ENCODE results near the gene STMN3. TPM values are rescaled to one million over a fixed set of nuclear protein-coding genes. Genes with fewer than 3 reads are reported as not detected.

Gene STMN3
- total and polyA plus RNA-seq, 2 of the 8 experiments (the other 6 are each of a cell fraction or from before 2014, with no cell fraction given): 51.5 to 63.1 TPM

DNA sequence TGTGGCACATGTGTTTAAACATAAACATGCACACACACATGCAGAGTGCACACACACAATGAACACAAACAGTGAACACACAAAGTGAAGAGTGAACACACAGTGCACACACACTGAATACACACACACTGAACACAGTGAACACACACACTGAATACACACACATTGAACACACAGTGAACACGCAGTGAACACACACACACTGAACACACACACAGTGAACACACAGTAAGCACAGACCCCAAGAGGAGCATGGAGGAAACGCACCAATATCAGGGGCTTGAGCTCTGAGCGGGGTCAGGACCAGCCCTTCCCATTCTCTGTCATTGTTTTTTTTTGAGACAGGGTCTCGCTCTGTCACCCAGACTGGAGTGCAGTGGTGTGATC is 62.1 kb downstream of the STMN3 start (continued):
- TF ChIP-seq, protein P1, sequence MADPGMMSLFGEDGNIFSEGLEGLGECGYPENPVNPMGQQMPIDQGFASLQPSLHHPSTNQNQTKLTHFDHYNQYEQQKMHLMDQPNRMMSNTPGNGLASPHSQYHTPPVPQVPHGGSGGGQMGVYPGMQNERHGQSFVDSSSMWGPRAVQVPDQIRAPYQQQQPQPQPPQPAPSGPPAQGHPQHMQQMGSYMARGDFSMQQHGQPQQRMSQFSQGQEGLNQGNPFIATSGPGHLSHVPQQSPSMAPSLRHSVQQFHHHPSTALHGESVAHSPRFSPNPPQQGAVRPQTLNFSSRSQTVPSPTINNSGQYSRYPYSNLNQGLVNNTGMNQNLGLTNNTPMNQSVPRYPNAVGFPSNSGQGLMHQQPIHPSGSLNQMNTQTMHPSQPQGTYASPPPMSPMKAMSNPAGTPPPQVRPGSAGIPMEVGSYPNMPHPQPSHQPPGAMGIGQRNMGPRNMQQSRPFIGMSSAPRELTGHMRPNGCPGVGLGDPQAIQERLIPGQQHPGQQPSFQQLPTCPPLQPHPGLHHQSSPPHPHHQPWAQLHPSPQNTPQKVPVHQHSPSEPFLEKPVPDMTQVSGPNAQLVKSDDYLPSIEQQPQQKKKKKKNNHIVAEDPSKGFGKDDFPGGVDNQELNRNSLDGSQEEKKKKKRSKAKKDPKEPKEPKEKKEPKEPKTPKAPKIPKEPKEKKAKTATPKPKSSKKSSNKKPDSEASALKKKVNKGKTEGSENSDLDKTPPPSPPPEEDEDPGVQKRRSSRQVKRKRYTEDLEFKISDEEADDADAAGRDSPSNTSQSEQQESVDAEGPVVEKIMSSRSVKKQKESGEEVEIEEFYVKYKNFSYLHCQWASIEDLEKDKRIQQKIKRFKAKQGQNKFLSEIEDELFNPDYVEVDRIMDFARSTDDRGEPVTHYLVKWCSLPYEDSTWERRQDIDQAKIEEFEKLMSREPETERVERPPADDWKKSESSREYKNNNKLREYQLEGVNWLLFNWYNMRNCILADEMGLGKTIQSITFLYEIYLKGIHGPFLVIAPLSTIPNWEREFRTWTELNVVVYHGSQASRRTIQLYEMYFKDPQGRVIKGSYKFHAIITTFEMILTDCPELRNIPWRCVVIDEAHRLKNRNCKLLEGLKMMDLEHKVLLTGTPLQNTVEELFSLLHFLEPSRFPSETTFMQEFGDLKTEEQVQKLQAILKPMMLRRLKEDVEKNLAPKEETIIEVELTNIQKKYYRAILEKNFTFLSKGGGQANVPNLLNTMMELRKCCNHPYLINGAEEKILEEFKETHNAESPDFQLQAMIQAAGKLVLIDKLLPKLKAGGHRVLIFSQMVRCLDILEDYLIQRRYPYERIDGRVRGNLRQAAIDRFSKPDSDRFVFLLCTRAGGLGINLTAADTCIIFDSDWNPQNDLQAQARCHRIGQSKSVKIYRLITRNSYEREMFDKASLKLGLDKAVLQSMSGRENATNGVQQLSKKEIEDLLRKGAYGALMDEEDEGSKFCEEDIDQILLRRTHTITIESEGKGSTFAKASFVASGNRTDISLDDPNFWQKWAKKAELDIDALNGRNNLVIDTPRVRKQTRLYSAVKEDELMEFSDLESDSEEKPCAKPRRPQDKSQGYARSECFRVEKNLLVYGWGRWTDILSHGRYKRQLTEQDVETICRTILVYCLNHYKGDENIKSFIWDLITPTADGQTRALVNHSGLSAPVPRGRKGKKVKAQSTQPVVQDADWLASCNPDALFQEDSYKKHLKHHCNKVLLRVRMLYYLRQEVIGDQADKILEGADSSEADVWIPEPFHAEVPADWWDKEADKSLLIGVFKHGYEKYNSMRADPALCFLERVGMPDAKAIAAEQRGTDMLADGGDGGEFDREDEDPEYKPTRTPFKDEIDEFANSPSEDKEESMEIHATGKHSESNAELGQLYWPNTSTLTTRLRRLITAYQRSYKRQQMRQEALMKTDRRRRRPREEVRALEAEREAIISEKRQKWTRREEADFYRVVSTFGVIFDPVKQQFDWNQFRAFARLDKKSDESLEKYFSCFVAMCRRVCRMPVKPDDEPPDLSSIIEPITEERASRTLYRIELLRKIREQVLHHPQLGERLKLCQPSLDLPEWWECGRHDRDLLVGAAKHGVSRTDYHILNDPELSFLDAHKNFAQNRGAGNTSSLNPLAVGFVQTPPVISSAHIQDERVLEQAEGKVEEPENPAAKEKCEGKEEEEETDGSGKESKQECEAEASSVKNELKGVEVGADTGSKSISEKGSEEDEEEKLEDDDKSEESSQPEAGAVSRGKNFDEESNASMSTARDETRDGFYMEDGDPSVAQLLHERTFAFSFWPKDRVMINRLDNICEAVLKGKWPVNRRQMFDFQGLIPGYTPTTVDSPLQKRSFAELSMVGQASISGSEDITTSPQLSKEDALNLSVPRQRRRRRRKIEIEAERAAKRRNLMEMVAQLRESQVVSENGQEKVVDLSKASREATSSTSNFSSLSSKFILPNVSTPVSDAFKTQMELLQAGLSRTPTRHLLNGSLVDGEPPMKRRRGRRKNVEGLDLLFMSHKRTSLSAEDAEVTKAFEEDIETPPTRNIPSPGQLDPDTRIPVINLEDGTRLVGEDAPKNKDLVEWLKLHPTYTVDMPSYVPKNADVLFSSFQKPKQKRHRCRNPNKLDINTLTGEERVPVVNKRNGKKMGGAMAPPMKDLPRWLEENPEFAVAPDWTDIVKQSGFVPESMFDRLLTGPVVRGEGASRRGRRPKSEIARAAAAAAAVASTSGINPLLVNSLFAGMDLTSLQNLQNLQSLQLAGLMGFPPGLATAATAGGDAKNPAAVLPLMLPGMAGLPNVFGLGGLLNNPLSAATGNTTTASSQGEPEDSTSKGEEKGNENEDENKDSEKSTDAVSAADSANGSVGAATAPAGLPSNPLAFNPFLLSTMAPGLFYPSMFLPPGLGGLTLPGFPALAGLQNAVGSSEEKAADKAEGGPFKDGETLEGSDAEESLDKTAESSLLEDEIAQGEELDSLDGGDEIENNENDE (IDR thresholded peaks at IDR 0.05; ENCODE audit: insufficient replicate concordance, low read length): no peak
- TF ChIP-seq, protein P2, sequence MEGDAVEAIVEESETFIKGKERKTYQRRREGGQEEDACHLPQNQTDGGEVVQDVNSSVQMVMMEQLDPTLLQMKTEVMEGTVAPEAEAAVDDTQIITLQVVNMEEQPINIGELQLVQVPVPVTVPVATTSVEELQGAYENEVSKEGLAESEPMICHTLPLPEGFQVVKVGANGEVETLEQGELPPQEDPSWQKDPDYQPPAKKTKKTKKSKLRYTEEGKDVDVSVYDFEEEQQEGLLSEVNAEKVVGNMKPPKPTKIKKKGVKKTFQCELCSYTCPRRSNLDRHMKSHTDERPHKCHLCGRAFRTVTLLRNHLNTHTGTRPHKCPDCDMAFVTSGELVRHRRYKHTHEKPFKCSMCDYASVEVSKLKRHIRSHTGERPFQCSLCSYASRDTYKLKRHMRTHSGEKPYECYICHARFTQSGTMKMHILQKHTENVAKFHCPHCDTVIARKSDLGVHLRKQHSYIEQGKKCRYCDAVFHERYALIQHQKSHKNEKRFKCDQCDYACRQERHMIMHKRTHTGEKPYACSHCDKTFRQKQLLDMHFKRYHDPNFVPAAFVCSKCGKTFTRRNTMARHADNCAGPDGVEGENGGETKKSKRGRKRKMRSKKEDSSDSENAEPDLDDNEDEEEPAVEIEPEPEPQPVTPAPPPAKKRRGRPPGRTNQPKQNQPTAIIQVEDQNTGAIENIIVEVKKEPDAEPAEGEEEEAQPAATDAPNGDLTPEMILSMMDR (IDR thresholded peaks at IDR 0.05; ENCODE audit: control extremely low read depth in 1 of 3, insufficient read depth in 1 of 3, low read depth in 1 of 3, low read length in 3 of 3): no peak
- TF ChIP-seq YY1 (IDR thresholded peaks at IDR 0.05; ENCODE audit: low read depth, low read length): no peak
- no peak for TF ChIP-seq CTBP2 (IDR thresholded peaks at IDR 0.05; ENCODE audit: borderline replicate concordance, insufficient read depth, insufficient read length, low read length)
- TF ChIP-seq RAD21 (IDR thresholded peaks at IDR 0.05 in 1 of 2, conservative IDR thresholded peaks at IDR 0.05 in 1 of 2; ENCODE audit: low read depth in 2 of 2, low read length in 2 of 2): no peak

Measured in H1 (cell line).